ENCODE results near the gene HOXA5.

Gene HOXA5

DNA sequence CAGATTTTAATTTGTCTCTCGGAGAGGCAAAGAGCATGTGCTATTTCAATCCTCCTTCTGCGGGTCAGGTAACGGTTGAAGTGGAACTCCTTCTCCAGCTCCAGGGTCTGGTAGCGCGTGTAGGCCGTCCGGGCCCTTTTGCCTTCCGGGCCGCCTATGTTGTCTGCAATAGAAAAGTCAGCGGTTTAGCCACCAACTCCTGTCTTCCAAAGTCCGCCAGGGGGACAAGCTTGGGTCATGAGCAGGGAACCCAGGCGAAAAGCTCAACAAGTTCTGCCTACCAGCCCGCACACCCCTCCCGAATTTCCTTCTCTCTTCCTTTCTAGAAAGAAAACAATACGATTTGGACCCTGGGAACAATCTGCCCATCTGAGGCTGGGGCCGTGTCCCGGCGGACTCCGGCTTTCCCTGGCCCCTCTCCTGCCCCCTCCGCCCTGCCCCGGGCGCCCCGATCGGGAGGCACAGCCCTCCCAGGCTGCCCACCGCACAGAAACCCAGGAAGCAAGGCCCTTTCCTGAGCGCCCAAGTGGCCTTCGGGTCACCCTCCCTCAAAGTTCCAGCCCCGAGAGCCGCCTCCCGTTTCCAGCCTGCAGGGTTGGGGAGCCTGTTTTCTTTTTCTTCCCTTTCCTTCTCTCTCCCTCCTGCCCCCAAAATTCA is 1.4 kb downstream of the HOXA5 start:
- no peaks in the 10 kb centered on the region for H3K9me2 ChIP-seq (replicated peaks; ENCODE audit: insufficient read depth, low read length)
- H3K4me2 ChIP-seq (ENCODE audit: low read depth, low read length), result no peak overlapping the region
- H3K4me3 ChIP-seq (ENCODE audit: low read length), result no peak overlapping the region
- no peaks in the 10 kb centered on the region for H3K36me3 ChIP-seq (replicated peaks; ENCODE audit: insufficient read depth, low read length)
- H3K27me3 ChIP-seq (replicated peaks; ENCODE audit: insufficient read depth, low read length), result peaks cover 9% of the 10 kb centered on the region; the same call in 1 of the 2 replicates
- TF ChIP-seq EZH2 (optimal IDR thresholded peaks at IDR 0.05; ENCODE audit: low read depth, low read length), result no peak
- TF ChIP-seq, protein P1, sequence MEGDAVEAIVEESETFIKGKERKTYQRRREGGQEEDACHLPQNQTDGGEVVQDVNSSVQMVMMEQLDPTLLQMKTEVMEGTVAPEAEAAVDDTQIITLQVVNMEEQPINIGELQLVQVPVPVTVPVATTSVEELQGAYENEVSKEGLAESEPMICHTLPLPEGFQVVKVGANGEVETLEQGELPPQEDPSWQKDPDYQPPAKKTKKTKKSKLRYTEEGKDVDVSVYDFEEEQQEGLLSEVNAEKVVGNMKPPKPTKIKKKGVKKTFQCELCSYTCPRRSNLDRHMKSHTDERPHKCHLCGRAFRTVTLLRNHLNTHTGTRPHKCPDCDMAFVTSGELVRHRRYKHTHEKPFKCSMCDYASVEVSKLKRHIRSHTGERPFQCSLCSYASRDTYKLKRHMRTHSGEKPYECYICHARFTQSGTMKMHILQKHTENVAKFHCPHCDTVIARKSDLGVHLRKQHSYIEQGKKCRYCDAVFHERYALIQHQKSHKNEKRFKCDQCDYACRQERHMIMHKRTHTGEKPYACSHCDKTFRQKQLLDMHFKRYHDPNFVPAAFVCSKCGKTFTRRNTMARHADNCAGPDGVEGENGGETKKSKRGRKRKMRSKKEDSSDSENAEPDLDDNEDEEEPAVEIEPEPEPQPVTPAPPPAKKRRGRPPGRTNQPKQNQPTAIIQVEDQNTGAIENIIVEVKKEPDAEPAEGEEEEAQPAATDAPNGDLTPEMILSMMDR (IDR thresholded peaks at IDR 0.05; ENCODE audit: low read length), result no peak
- no peak for TF ChIP-seq EZH2phosphoT487 (IDR thresholded peaks at IDR 0.05; ENCODE audit: low read length)
- no peaks in the 10 kb centered on the region for H3K9me3 ChIP-seq (replicated peaks; ENCODE audit: insufficient read depth, low read length)
- no peaks in the 10 kb centered on the region for H3K79me2 ChIP-seq (ENCODE audit: low read length)
- H4K20me1 ChIP-seq (ENCODE audit: insufficient read depth, low read length), result no peaks in the 10 kb centered on the region
- H3K4me1 ChIP-seq (ENCODE audit: low read length), result no peaks in the 10 kb centered on the region
- no peak overlapping the region for H3K9ac ChIP-seq (ENCODE audit: low read length)
- H3F3A ChIP-seq (ENCODE audit: insufficient read depth, low read length), result no peaks in the 10 kb centered on the region
- no peak overlapping the region for H2AFZ ChIP-seq (ENCODE audit: low read length)
- DNase-seq, result no peak
- H3K27ac ChIP-seq (ENCODE audit: low read length), result no peak overlapping the region

DNA sequence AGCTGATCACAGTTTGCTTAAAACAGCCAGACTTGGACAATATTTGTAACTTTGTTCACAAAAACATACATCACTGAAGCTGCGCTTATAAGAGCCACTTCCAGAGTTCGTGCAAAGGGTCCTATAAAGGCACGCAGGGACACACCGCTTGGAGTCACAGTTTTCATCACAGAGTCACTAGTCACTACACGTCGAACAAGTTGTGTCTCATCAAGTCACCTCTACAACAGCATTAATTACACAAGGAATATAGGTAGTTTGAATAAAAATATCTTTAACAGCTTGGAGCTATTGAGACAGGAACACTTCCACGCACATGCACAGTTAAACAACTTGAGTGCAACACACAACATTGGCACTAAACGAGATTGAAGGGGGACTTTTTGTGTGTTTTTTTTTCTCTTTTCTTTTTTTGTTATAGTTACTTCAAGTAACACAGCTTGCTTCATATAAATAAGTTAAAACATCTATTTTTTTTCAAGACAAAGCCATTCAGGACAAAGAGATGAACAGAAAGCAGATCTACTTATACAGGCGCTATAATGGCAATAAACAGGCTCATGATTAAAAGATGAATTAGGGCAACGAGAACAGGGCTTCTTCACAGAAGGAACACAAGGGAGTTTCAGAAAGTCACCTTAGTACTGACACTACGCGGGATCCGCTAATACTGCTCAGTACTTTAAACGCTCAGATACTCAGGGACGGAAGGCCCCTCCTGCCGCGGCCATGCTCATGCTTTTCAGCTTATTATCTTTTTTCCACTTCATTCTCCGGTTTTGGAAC is 2.2 kb downstream of the HOXA5 start:
- H3K4me1 ChIP-seq (ENCODE audit: low read length), result no peaks in the 10 kb centered on the region
- no peak overlapping the region for H3K4me2 ChIP-seq (ENCODE audit: low read depth, low read length)
- H3K9me2 ChIP-seq (replicated peaks; ENCODE audit: insufficient read depth, low read length), result no peaks in the 10 kb centered on the region
- H2AFZ ChIP-seq (ENCODE audit: low read length), result no peak overlapping the region
- peaks cover 2% of the 10 kb centered on the region; the same call in 1 of the 2 replicates for H3K27me3 ChIP-seq (replicated peaks; ENCODE audit: insufficient read depth, low read length)
- H3K4me3 ChIP-seq (ENCODE audit: low read length), result no peak overlapping the region
- no peaks in the 10 kb centered on the region for H3K9me3 ChIP-seq (replicated peaks; ENCODE audit: insufficient read depth, low read length)
- TF ChIP-seq, protein P1 (IDR thresholded peaks at IDR 0.05; ENCODE audit: low read length), result no peak
- TF ChIP-seq EZH2phosphoT487 (IDR thresholded peaks at IDR 0.05; ENCODE audit: low read length) (no peak), EZH2 (optimal IDR thresholded peaks at IDR 0.05; ENCODE audit: low read depth, low read length) (no peak)
- H3K36me3 ChIP-seq (replicated peaks; ENCODE audit: insufficient read depth, low read length), result no peaks in the 10 kb centered on the region
- H3K27ac ChIP-seq (ENCODE audit: low read length), result no peak overlapping the region
- no peaks in the 10 kb centered on the region for H4K20me1 ChIP-seq (ENCODE audit: insufficient read depth, low read length)
- H3K79me2 ChIP-seq (ENCODE audit: low read length), result no peaks in the 10 kb centered on the region
- H3K9ac ChIP-seq (ENCODE audit: low read length), result no peak overlapping the region
- no peaks in the 10 kb centered on the region for H3F3A ChIP-seq (ENCODE audit: insufficient read depth, low read length)
- no peak for DNase-seq

DNA sequence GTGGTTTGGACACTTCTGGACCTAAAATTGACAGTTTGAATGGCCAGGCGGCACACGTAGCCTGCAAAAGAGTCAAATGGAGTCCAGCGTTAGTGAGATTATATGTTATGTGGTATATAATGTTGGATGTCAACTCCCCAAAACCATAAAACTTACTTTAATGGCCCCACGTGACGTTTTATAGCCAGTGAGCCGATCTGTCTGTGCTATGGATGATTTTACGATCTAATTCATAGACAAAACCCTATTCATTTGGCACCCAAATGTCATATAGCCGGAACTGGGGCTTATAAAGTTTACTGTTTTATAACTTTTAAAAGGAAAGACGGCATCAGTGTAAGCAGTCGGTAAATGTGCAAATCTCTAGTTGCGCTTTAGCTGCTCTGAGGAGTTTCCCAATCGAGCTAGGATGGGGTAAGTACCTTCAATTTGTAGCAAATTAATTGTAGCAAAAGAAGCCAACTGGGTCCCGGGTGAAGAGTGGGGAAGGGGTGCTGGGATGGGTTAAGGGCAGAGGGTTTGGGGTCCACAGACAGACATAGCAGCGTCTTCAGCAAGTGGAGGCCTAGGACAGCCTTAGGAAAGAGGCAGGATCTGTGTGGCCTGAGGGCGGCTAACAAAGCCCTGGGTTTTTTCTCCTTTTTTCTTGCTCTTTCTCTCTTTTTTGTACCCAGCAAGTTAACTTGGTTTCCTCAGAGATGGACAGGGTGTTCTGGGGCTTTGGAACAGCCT is 3.2 kb downstream of the HOXA5 start:
- no peaks in the 10 kb centered on the region for H3F3A ChIP-seq (ENCODE audit: insufficient read depth, low read length)
- DNase-seq, result no peak
- no peaks in the 10 kb centered on the region for H3K79me2 ChIP-seq (ENCODE audit: low read length)
- no peak overlapping the region for H2AFZ ChIP-seq (ENCODE audit: low read length)
- H3K4me1 ChIP-seq (ENCODE audit: low read length), result no peaks in the 10 kb centered on the region
- no peaks in the 10 kb centered on the region for H4K20me1 ChIP-seq (ENCODE audit: insufficient read depth, low read length)
- H3K9ac ChIP-seq (ENCODE audit: low read length), result no peak overlapping the region
- no peak overlapping the region for H3K4me3 ChIP-seq (ENCODE audit: low read length)
- TF ChIP-seq EZH2phosphoT487 (IDR thresholded peaks at IDR 0.05; ENCODE audit: low read length) (no peak), EZH2 (optimal IDR thresholded peaks at IDR 0.05; ENCODE audit: low read depth, low read length) (no peak)
- TF ChIP-seq, protein P1 (IDR thresholded peaks at IDR 0.05; ENCODE audit: low read length), result no peak
- H3K27me3 ChIP-seq (replicated peaks; ENCODE audit: insufficient read depth, low read length), result no peaks in the 10 kb centered on the region
- no peak overlapping the region for H3K27ac ChIP-seq (ENCODE audit: low read length)
- no peaks in the 10 kb centered on the region for H3K36me3 ChIP-seq (replicated peaks; ENCODE audit: insufficient read depth, low read length)
- no peaks in the 10 kb centered on the region for H3K9me2 ChIP-seq (replicated peaks; ENCODE audit: insufficient read depth, low read length)
- H3K9me3 ChIP-seq (replicated peaks; ENCODE audit: insufficient read depth, low read length), result no peaks in the 10 kb centered on the region
- H3K4me2 ChIP-seq (ENCODE audit: low read depth, low read length), result no peak overlapping the region

Data from MM.1S (cell line).